Activated CD4-positive, alpha-beta T cell treated with anti-CD3 and anti-CD28 coated beads, Interleukin-2, amount 50 U/mL, for 16 hours (primary cell): ENCODE data around the gene TMCO6.

Source experiments
- DNase-seq: peaks from one replicate; pipeline ENCODE4 v3.0.0-alpha.2; 2020

Gene TMCO6

DNA sequence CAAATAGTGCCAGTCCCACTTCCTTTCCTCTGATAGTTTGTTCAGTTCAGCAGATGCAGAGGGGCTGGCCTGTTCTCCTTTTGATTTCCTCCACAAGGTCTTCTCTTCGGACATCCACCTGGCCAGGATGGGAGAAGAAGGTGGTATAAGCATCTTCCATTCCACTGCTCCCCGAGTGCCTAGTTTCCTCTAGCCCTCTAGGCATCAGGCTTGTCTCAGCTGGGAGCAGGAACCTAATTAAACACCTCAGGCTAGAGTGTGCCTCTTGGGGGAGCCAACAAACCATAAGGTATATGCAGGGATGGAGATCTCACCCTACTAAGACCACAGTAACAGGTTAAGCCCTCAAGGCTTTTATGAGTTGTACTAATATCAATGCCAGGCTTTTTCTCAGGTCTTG lies 35.0 kb downstream of the TMCO6 start:
- no peak for DNase-seq

DNA sequence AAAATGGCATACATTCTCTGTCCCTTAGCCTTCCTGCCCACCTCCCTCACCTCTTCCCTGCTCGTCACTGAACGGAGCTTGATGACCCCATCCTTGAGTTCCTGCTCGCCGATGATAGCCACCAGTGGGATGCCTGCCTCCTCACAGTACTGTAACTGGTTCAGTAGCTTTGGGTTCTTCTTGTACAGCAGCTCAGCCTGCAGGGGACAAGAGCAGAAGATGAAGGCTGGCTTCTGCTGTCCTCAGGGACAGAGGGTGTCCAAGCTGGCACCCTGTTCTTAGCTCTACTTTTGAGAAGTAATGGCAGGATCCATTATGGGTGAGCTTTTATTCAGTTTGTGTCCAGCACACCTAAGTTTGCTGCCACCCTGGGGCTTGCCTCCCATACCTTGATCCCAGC lies 35.4 kb downstream of the TMCO6 start:
- DNase-seq = no peak

DNA sequence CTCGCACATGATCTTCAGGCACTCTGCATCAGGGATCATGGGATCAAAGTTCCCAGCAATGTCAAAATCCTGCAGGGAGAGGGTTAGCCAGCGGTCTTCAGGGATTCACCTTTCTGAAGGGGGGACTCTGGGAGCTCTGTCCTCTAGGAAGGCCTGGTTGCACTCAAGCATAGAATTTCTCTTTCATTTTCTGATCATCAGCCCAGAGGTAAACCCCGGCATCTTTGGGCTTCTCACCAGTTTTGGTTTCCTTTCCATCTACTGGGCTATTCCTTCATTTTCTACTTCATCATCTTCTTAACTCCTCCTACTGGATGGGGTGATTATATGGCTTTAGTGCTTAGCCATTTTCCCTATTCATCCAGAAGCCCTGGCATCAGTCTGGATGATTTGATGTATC lies 38.7 kb downstream of the TMCO6 start:
- DNase-seq = no peak

DNA sequence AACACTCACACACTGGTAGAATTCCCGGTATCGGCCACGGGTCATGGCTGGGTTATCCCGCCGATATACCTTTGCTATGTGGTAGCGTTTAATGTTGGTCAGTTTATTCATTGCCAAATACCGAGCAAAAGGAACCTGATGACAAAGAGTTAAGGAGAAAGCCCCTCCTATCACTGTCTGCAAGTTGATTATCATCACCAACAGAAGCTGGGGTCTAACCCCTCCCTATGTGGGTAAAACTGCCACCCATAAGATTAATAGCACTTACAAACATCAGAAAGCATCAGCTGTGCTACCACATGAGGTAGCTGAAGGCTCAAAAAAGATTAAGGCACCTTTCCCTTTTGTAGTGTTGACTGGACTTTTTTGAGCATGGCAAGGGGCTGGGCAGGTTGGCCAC lies 39.7 kb downstream of the TMCO6 start:
- no peak for DNase-seq

DNA sequence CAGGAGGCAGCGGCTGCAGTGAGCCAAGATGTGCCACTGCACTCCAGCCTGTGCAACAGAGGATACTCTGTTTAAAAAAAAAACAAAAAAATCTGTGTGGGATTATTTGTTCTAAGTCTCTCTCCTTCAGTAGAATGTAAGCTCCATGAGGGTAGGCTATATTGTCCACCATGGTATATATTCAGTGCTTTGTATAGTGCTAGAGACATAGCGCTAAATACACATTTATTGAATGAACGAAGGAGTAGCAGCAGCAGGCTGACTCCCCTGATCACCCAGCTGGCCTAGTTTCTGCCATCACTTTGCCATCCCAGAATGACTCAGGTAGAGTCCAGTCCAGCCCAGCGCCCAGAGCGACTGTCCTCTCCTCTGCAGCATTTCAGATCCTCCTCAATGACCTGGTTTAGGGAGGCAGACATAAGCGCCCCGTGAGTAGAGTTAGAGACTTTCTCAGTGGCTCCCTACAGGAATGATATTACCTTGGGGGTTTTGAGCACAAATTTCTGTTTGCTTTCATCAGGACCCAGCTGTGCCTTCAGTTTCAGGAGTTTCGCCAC lies 51.2 kb downstream of the TMCO6 start:
- DNase-seq = no peak

DNA sequence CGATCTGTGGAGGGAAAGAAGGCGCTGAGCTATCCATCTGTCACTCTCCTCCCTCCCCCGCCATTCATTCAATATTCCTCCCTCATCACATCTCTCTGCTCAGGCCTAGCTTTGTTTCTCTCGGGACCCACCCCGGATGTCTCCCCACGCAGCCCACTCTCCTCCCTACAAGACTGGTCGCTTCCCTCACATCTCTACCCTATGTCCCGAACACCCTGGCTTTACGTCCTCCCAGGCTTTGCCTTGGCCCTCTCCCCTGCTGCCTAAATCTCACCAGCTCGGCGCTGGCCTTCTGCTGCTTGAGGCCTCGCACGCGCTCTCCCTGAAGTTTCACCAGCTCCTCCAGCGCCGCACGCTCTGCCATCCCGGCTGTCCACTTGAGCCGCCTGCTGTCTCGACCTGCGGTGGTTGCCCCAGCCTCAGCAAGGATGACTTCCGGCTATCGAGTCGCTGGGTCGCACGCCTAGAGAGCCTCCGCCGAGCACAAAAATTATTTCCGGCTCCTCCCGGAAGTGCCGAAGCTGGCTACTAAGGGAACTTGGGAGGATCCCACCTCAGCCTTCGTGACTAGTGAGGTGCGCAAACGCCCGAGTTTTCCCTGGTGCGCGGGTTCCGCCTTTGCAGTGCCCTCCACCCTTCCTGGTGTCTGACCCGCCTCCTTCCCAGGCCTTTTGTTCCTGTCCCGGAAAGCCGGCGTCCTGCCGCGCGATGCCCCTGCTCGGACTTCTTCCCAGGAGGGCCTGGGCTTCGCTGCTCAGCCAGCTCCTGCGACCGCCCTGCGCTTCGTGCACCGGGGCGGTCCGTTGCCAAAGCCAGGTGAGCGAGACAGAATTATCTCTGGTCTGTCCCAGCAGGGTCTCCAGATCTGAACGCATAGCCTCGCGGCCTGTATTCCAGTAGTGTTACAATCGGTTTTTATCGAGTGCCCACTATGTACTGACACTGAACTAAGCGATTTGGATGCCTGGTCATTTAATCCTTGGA lies 52.0 kb downstream of the TMCO6 start, which contains the start of the genes HARS1 and HARS2:
Gene HARS1, minus strand, starts transcription at position 430 of the 984 bp plus-strand sequence. Its CDS starts 66 bp downstream, at position 364.
Gene HARS2, plus strand, starts transcription at position 515 of the 984 bp plus-strand sequence. Its CDS starts 194 bp downstream, at position 709.
- DNase-seq = peak; percentile 94

DNA sequence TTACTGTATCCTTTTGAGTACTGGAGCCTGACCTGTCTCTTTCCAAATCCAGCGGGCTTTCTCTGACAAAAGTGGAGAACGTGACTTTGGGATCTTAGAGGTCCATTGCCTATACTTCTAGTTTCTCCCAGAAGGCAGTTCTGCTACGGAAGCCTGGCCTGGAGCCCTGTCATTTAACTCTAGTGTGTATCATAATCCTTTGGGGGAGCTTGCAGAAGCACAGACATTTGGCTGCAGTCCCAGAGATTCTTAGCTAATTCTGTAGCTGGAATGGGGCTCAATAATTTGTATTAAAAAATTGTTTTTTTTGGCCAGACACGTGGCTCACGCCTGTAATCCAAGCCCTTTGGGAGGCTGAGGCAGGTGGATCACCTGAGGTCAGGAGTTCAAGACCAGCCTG lies 55.0 kb downstream of the TMCO6 start:
- DNase-seq = no peak
